ENCODE measurements around the gene PLEKHG4B.
"Not testable (repeated sequence)": the region's sequence is repeated elsewhere in the genome, so short reads cannot be mapped to it uniquely, and the experiment has no call there.

The PLEKHG4B gene

GRCh38 chr5:54175-54730 is 37.7 kb upstream of the PLEKHG4B start:
- no peaks in the 10 kb centered on the region for H3K36me3 ChIP-seq (ENCODE audit: control insufficient read depth, insufficient read depth, low read length)
- peaks cover 29% of the 10 kb centered on the region for H3K27me3 ChIP-seq (ENCODE audit: control insufficient read depth, insufficient read depth, low read length, poor library complexity, severe bottlenecking)
- H3K27ac ChIP-seq (ENCODE audit: insufficient read depth, low read depth, low read length, poor library complexity, severe bottlenecking): no peak overlapping the region
- H3K4me1 ChIP-seq (ENCODE audit: control insufficient read depth, insufficient read depth, low read length): peaks cover 8% of the 10 kb centered on the region
- H3K4me3 ChIP-seq (ENCODE audit: insufficient read depth, low read depth, low read length): peak overlapping the region; percentile 65
- 26 to 28% methylated on average over 20 of the region's 20 CpGs for WGBS, 2 experiments
- H3K9me3 ChIP-seq (ENCODE audit: control insufficient read depth, low read length): no peaks in the 10 kb centered on the region

- H3K9me3 ChIP-seq (ENCODE audit: control insufficient read depth, low read length): no peaks in the 10 kb centered on the region
- H3K4me3 ChIP-seq (ENCODE audit: insufficient read depth, low read depth, low read length): no peak overlapping the region
- peaks cover 8% of the 10 kb centered on the region for H3K4me1 ChIP-seq (ENCODE audit: control insufficient read depth, insufficient read depth, low read length)
- no peaks in the 10 kb centered on the region for H3K36me3 ChIP-seq (ENCODE audit: control insufficient read depth, insufficient read depth, low read length)
- peaks cover 29% of the 10 kb centered on the region for H3K27me3 ChIP-seq (ENCODE audit: control insufficient read depth, insufficient read depth, low read length, poor library complexity, severe bottlenecking)
- 91 to 92% methylated on average over 28 of the region's 28 CpGs for WGBS, 2 experiments
- H3K27ac ChIP-seq (ENCODE audit: insufficient read depth, low read depth, low read length, poor library complexity, severe bottlenecking): no peak overlapping the region
These were observed 36.9 kb upstream of the PLEKHG4B start for GRCh38 chr5:54876-55569.

- Histone ChIP-seq H3K27me3 (ENCODE audit: control insufficient read depth, insufficient read depth, low read length, poor library complexity, severe bottlenecking) (peaks cover 14% of the 10 kb centered on the region), H3K4me3 (ENCODE audit: insufficient read depth, low read depth, low read length) (no peak overlapping the region), H3K9me3 (ENCODE audit: control insufficient read depth, low read length) (no peaks in the 10 kb centered on the region), H3K27ac (ENCODE audit: insufficient read depth, low read depth, low read length, poor library complexity, severe bottlenecking) (no peak overlapping the region), H3K4me1 (ENCODE audit: control insufficient read depth, insufficient read depth, low read length) (peaks cover 8% of the 10 kb centered on the region), H3K36me3 (ENCODE audit: control insufficient read depth, insufficient read depth, low read length) (no peaks in the 10 kb centered on the region)
- WGBS, 2 experiments: 84 to 86% methylated on average over 9 of the region's 9 CpGs
These were observed 35.2 kb upstream of the PLEKHG4B start for GRCh38 chr5:56561-57290.

GRCh38 chr5:60250-60649 is 31.7 kb upstream of the PLEKHG4B start:
- WGBS, 2 experiments: 95 to 100% methylated on average over 1 of the region's 1 CpG
- not testable (repeated sequence) for H3K27ac ChIP-seq (ENCODE audit: insufficient read depth, low read depth, low read length, poor library complexity, severe bottlenecking)

GRCh38 chr5:70440-70839 is 21.5 kb upstream of the PLEKHG4B start:
- no peak overlapping the region for H3K4me3 ChIP-seq (ENCODE audit: insufficient read depth, low read depth, low read length)
- no peaks in the 10 kb centered on the region for H3K36me3 ChIP-seq (ENCODE audit: control insufficient read depth, insufficient read depth, low read length)
- H3K27me3 ChIP-seq (ENCODE audit: control insufficient read depth, insufficient read depth, low read length, poor library complexity, severe bottlenecking): no peaks in the 10 kb centered on the region
- H3K9me3 ChIP-seq (ENCODE audit: control insufficient read depth, low read length): no peaks in the 10 kb centered on the region
- no peak overlapping the region for H3K27ac ChIP-seq (ENCODE audit: insufficient read depth, low read depth, low read length, poor library complexity, severe bottlenecking)
- 100% methylated on average over 1 of the region's 1 CpG for WGBS, 2 experiments
- peaks cover 11% of the 10 kb centered on the region for H3K4me1 ChIP-seq (ENCODE audit: control insufficient read depth, insufficient read depth, low read length)

More at GRCh38 chr5:60250-60649, 31.7 kb upstream of the PLEKHG4B start:
- not testable (repeated sequence) for H3K9me3 ChIP-seq (ENCODE audit: control insufficient read depth, low read length); H3K4me1 ChIP-seq (ENCODE audit: control insufficient read depth, insufficient read depth, low read length); H3K36me3 ChIP-seq (ENCODE audit: control insufficient read depth, insufficient read depth, low read length); H3K4me3 ChIP-seq (ENCODE audit: insufficient read depth, low read depth, low read length); H3K27me3 ChIP-seq (ENCODE audit: control insufficient read depth, insufficient read depth, low read length, poor library complexity, severe bottlenecking)

- not testable (repeated sequence) for H3K27me3 ChIP-seq (ENCODE audit: control insufficient read depth, insufficient read depth, low read length, poor library complexity, severe bottlenecking)
- 91% methylated on average over 31 of the region's 31 CpGs for WGBS, 2 experiments
These were observed 19.4 kb upstream of the PLEKHG4B start for GRCh38 chr5:72316-73180.

GRCh38 chr5:73181-73447 is 18.9 kb upstream of the PLEKHG4B start:
- not testable (repeated sequence) for H3K27me3 ChIP-seq (ENCODE audit: control insufficient read depth, insufficient read depth, low read length, poor library complexity, severe bottlenecking); H3K4me3 ChIP-seq (ENCODE audit: insufficient read depth, low read depth, low read length); H3K27ac ChIP-seq (ENCODE audit: insufficient read depth, low read depth, low read length, poor library complexity, severe bottlenecking); H3K9me3 ChIP-seq (ENCODE audit: control insufficient read depth, low read length); H3K36me3 ChIP-seq (ENCODE audit: control insufficient read depth, insufficient read depth, low read length)
- peaks cover 37% of the 10 kb centered on the region for H3K4me1 ChIP-seq (ENCODE audit: control insufficient read depth, insufficient read depth, low read length)
- WGBS, 2 experiments: 84 to 87% methylated on average over 4 to 8 of the region's 9 CpGs

More at GRCh38 chr5:72316-73180, 19.4 kb upstream of the PLEKHG4B start:
- not testable (repeated sequence) for H3K4me3 ChIP-seq (ENCODE audit: insufficient read depth, low read depth, low read length); H3K27ac ChIP-seq (ENCODE audit: insufficient read depth, low read depth, low read length, poor library complexity, severe bottlenecking); H3K36me3 ChIP-seq (ENCODE audit: control insufficient read depth, insufficient read depth, low read length); H3K9me3 ChIP-seq (ENCODE audit: control insufficient read depth, low read length)
- peaks cover 32% of the 10 kb centered on the region for H3K4me1 ChIP-seq (ENCODE audit: control insufficient read depth, insufficient read depth, low read length)

- Histone ChIP-seq H3K36me3 (ENCODE audit: control insufficient read depth, insufficient read depth, low read length) (no peaks in the 10 kb centered on the region), H3K4me1 (ENCODE audit: control insufficient read depth, insufficient read depth, low read length) (peaks cover 46% of the 10 kb centered on the region), H3K27ac (ENCODE audit: insufficient read depth, low read depth, low read length, poor library complexity, severe bottlenecking) (no peak overlapping the region), H3K4me3 (ENCODE audit: insufficient read depth, low read depth, low read length) (no peak overlapping the region), H3K27me3 (ENCODE audit: control insufficient read depth, insufficient read depth, low read length, poor library complexity, severe bottlenecking) (no peaks in the 10 kb centered on the region), H3K9me3 (ENCODE audit: control insufficient read depth, low read length) (no peaks in the 10 kb centered on the region)
- WGBS, 2 experiments: 93 to 94% methylated on average over 16 of the region's 16 CpGs
These were observed 18.0 kb upstream of the PLEKHG4B start for GRCh38 chr5:73768-74502.

GRCh38 chr5:74503-75109 is 17.4 kb upstream of the PLEKHG4B start:
- no peaks in the 10 kb centered on the region for H3K36me3 ChIP-seq (ENCODE audit: control insufficient read depth, insufficient read depth, low read length)
- H3K27ac ChIP-seq (ENCODE audit: insufficient read depth, low read depth, low read length, poor library complexity, severe bottlenecking): no peak overlapping the region
- peaks cover 52% of the 10 kb centered on the region for H3K4me1 ChIP-seq (ENCODE audit: control insufficient read depth, insufficient read depth, low read length)
- no peak overlapping the region for H3K4me3 ChIP-seq (ENCODE audit: insufficient read depth, low read depth, low read length)
- no peaks in the 10 kb centered on the region for H3K27me3 ChIP-seq (ENCODE audit: control insufficient read depth, insufficient read depth, low read length, poor library complexity, severe bottlenecking)
- WGBS, 2 experiments: 93 to 94% methylated on average over 15 of the region's 15 CpGs
- no peaks in the 10 kb centered on the region for H3K9me3 ChIP-seq (ENCODE audit: control insufficient read depth, low read length)

All from ectodermal cell (in vitro differentiated cells).